Uterus (tissue), 2 donors: ENCODE data around the gene VIL1.

ENCODE experiments used
- POLR2A ChIP-seq, 2 donors: fragments of 450-650 bp; IDR thresholded peaks; one replicate each; pipeline ENCODE4 v1.6.1; 2016; ENCODE audit warnings: antibody characterized with exemption in 2 of 2, mild to moderate bottlenecking in 1 of 2, moderate library complexity in 1 of 2
- TF ChIP-seq, protein P1 (sequence below), 4 experiments: fragments of 200-600 bp in 2 of 4; fragments of 450-650 bp in 2 of 4; sonication (generic) in 2 of 4; IDR thresholded peaks; one replicate each; pipeline ENCODE4 v1.5.1; 2016 to 2019; ENCODE audit warnings: antibody characterized with exemption in 4 of 4, mild to moderate bottlenecking in 2 of 4, moderate library complexity in 1 of 4

DNA sequence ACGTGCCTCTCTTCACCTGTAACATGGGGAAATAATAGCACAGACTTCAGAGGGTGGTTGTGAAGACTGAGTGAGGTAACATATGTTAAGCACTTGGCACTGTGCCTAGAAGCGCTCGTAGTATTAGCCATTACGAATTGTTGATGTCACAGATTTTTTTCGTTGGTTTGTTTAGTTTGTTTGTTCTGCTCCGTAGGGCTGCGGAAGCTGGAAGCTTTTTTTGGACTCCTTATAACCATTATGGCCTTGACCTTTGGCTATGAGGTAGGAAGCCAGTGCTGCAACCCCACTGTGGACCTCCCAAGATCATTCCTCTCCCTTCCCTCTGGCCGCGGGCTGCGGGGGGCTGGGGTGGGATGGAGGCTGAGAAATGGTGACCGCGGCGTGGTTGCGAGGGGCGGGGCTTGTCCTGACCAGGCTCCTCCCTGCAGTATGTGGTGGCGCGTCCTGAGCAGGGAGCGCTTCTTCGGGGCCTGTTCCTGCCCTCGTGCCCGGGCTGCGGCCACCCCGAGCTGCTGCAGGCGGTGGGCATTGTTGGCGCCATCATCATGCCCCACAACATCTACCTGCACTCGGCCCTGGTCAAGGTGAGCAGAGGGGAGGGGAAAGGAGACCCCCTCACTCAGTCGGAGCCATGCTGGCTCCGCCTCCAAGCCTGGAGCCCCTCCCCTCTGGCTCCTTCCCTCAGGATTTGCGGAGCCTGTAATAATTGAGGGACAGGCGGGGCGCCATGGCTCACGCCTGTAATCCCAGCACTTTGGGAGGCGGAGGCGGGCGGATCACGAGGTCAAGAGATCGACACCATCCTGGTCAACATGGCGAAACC, 31.3 kb upstream of the VIL1 start:
- TF ChIP-seq, protein P1, sequence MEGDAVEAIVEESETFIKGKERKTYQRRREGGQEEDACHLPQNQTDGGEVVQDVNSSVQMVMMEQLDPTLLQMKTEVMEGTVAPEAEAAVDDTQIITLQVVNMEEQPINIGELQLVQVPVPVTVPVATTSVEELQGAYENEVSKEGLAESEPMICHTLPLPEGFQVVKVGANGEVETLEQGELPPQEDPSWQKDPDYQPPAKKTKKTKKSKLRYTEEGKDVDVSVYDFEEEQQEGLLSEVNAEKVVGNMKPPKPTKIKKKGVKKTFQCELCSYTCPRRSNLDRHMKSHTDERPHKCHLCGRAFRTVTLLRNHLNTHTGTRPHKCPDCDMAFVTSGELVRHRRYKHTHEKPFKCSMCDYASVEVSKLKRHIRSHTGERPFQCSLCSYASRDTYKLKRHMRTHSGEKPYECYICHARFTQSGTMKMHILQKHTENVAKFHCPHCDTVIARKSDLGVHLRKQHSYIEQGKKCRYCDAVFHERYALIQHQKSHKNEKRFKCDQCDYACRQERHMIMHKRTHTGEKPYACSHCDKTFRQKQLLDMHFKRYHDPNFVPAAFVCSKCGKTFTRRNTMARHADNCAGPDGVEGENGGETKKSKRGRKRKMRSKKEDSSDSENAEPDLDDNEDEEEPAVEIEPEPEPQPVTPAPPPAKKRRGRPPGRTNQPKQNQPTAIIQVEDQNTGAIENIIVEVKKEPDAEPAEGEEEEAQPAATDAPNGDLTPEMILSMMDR (IDR thresholded peaks at IDR 0.05) = no peak
- TF ChIP-seq POLR2A (IDR thresholded peaks at IDR 0.05) = peak in 1 of 2 donors; percentile 35
